GM18519 (cell line): Measurements from ENCODE around the gene NR4A1.
"Not testable (repeated sequence)": the region's sequence is repeated elsewhere in the genome, so short reads cannot be mapped to it uniquely, and the experiment has no call there.

Source experiments
- ATAC-seq: cut with Tn5 transposase; IDR thresholded peaks from one replicate; pipeline ENCODE4 v1.9.1; 2021; ENCODE audit warnings: mild to moderate bottlenecking, moderate library complexity; ENCODE audit not compliant: unreplicated experiment, low FRiP score

NR4A1 gene

GRCh38 chr12:52089491-52089890, 38.2 kb downstream of the NR4A1 start:
- ATAC-seq, result no peak

DNA sequence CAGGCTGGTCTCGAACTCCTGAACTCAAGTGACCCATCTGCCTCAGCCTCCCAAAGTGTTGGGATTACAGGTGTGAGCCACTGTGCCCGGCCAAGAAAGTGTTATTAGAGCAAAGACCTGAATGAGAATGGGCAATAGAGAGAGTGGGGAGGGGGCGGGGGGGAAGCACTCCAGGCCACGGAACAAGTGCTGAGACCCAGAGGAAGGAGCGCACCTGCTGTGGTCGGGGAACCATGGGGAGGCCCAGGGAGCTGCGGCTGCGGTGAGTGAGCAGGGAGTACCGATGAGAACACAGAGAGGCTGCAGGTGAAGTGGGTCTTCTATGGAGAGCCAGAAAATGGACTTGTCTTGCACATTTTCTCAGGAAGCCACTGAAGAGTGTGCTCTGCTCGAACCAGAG, 39.0 kb downstream of the NR4A1 start:
- ATAC-seq, result no peak

GRCh38 chr12:52091061-52091460, 39.8 kb downstream of the NR4A1 start:
- no peak for ATAC-seq

DNA sequence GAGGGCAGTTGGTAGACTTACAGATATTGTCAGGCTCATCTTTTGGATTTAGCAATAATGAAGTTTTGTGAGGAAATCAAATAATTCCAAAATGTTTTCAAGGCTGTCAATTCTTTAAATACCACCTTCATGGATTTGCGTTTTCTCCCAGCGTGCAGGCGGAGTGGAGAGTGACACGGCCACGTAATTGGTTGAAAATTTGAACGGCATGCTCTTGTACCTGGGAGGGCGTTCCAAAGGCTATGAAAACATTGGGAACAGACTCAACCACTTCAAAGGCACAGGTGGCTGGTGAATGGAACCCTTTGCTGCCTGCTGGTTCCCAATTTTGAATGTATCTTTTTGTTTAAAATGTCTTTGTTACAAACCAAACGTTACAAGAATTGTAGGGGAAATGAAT, 40.6 kb downstream of the NR4A1 start:
- ATAC-seq, result no peak

DNA sequence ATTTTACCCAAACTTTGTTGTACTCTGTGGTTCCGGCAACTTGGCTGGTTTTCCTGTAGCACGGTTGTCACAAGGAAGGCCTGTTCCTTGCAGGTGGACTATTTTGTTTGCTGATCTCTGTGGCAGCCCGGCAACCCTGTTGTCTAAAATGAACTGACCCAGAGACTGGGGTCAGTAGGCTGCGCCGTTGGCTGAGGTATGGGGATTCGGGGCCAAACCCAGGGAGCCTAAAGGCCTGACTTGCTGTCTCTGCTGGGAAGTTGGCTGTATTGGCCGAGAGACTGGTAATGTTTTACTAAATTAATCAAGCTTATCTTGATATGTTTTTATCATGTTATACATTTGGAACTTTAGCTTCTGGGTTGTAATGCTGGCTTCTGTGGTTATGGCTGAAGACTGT, 42.1 kb downstream of the NR4A1 start:
- no peak for ATAC-seq

- ATAC-seq, result no peak
Measured at GRCh38 chr12:52096332-52097044, 45.2 kb downstream of the NR4A1 start.

GRCh38 chr12:52097045-52097666, 45.9 kb downstream of the NR4A1 start:
- no peak for ATAC-seq

DNA sequence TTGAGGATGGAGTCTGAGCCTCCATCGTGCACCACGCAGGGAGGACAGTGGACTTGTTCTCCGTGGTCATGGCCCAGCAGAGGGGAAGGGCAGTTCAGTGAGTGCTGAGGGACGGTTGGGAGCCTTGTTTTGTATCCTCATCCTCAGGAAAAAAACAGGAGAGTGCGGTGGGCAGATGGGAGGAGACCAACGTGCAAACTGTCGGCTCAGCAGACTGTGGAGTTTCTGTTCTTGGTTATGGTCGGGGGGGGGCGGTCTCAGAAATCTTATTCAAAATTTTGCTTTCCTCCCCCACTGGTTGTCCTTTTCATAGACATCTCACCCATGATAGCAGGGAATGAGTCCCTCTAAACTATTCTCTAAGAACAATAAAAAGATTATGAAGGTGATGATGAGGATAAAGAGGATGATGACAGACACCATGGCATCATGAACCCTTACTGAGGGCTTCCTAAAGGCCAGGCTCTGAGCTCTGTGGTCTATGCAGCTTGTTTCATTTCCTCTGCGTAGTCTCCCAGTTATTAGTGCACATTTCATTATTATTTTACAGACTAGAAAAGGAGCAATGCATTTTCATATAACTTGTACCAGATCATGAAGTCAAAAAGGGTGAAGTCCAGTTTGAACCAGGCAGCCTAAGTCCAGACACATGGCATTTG, 53.3 kb downstream of the NR4A1 start:
- not testable (repeated sequence) for ATAC-seq
